HCT116 (cell line): Measurements from ENCODE around the gene HTR2C. TPM values are rescaled to one million over a fixed set of nuclear protein-coding genes. Genes with fewer than 3 reads are reported as not detected.

ENCODE experiments used
- ATAC-seq: fragments of 200-7000 bp; cut with Tn5 transposase; 2 replicates; pipeline ENCODE4 v1.9.1; 2020; ENCODE audit warnings: mild to moderate bottlenecking, moderate library complexity
- BruUV-seq: library from RNA; stranded (reverse); fragments of 400-500 nt; replicated peaks from 2 replicates; lab custom pipeline; 2021; lab: Mats Ljungman, UMichigan
- CTCF ChIA-PET: fragments of 300-600 bp; sonication (Branson Sonifier 250); formaldehyde crosslinking; loops from one replicate; lab custom pipeline; 2021; ENCODE audit warnings: antibody characterized with exemption; lab: Charles Lee
- POLR2A ChIA-PET: fragments of 300-600, 350-600 bp; sonication (Branson Sonifier 250); formaldehyde crosslinking; loops from one replicate; lab custom pipeline; 2021; ENCODE audit warnings: antibody characterized with exemption; lab: Charles Lee
- RAD21 ChIA-PET, 2 experiments: fragments of 300-600 bp; sonication (Branson Sonifier 250); formaldehyde crosslinking; loops; one replicate each; lab custom pipeline; 2023; ENCODE audit warnings: low total read pairs in 2 of 2; ENCODE audit not compliant: uncharacterized antibody in 2 of 2, unreplicated experiment in 2 of 2, low non-redundant PET in 1 of 2; lab: Charles Lee
- DNase-seq: peaks from one replicate; pipeline ENCODE4 v3.0.0-alpha.2; 2010; ENCODE audit warnings: low read depth, low spot score
- H2AFZ ChIP-seq: fragments of 200-600 bp; shearing (Covaris generic), sonication (generic); 2 replicates; pipeline ENCODE4 v1.6.1; 2017; ENCODE audit warnings: low read depth, mixed run types, mixed read lengths, antibody characterized with exemption, low read length; ENCODE audit not compliant: poor library complexity, severe bottlenecking
- H3K27ac ChIP-seq: 2 replicates; pipeline ENCODE4 v1.5.1; 2012; ENCODE audit warnings: low read depth, low read length
- H3K27me3 ChIP-seq: fragments of 200-600 bp; sonication (generic); 2 replicates; pipeline ENCODE4 v1.6.1; 2016; ENCODE audit warnings: mixed run types, low read length, mixed read lengths; ENCODE audit not compliant: insufficient read depth
- H3K36me3 ChIP-seq, 2 experiments: fragments of 200-500 bp in 1 of 2; fragments of 200-600 bp in 1 of 2; sonication (Bioruptor generic) in 1 of 2; sonication (generic) in 1 of 2; 2 replicates each; pipeline versions ENCODE4 v1.5.1 to v1.6.1; 2014 to 2016; ENCODE audit warnings: low read length in 2 of 2, inconsistent platforms in 1 of 2, mixed read lengths in 1 of 2, mixed run types in 1 of 2; ENCODE audit not compliant: insufficient read depth in 2 of 2, control insufficient read depth in 1 of 2
- H3K4me1 ChIP-seq, 2 experiments: fragments of 200-600 bp in 1 of 2; sonication (generic) in 1 of 2; 2 replicates each; pipeline versions ENCODE4 v1.5.1 to v1.6.1; 2012 to 2017; ENCODE audit warnings: low read length in 2 of 2, inconsistent platforms in 1 of 2, mild to moderate bottlenecking in 1 of 2, mixed read lengths in 1 of 2, mixed run types in 1 of 2, moderate library complexity in 1 of 2; ENCODE audit not compliant: insufficient read depth in 2 of 2, control insufficient read depth in 1 of 2
- H3K4me2 ChIP-seq: fragments of 200-600 bp; sonication (generic); 2 replicates; pipeline ENCODE4 v1.6.1; 2017; ENCODE audit warnings: mixed run types, low read length, mixed read lengths
- H3K4me3 ChIP-seq, 2 experiments: fragments of 200-600 bp in 1 of 2; sonication (generic) in 1 of 2; replicated peaks in 1 of 2; 2 replicates each; pipeline ENCODE4 v1.5.1; 2011 to 2016; ENCODE audit warnings: low read length in 2 of 2, control low read depth in 1 of 2, low read depth in 1 of 2, mild to moderate bottlenecking in 1 of 2, mixed read lengths in 1 of 2, mixed run types in 1 of 2
- H3K79me2 ChIP-seq: fragments of 200-600 bp; sonication (generic); 2 replicates; pipeline ENCODE4 v1.6.1; 2017; ENCODE audit warnings: mild to moderate bottlenecking, mixed run types, low read length, moderate library complexity, mixed read lengths; ENCODE audit not compliant: insufficient read depth
- H3K9ac ChIP-seq: fragments of 200-600 bp; sonication (generic); 2 replicates; pipeline ENCODE4 v1.6.1; 2016; ENCODE audit warnings: low read length, mixed read lengths
- H3K9me2 ChIP-seq: fragments of 200-600 bp; sonication (generic), shearing (Covaris generic); 2 replicates; pipeline ENCODE4 v1.6.1; 2017; ENCODE audit warnings: mixed run types, mild to moderate bottlenecking, moderate library complexity; ENCODE audit not compliant: insufficient read depth
- H3K9me3 ChIP-seq, 2 experiments: fragments of 200-500 bp in 1 of 2; fragments of 200-600 bp in 1 of 2; sonication (Bioruptor generic) in 1 of 2; sonication (generic) in 1 of 2; 2 replicates each; pipeline ENCODE4 v1.6.1; 2014 to 2017; ENCODE audit warnings: low read length in 2 of 2, mixed read lengths in 2 of 2, inconsistent platforms in 1 of 2, low read depth in 1 of 2, mild to moderate bottlenecking in 1 of 2, mixed run types in 1 of 2, moderate library complexity in 1 of 2; ENCODE audit not compliant: control insufficient read depth in 1 of 2, insufficient read depth in 1 of 2
- H4K20me1 ChIP-seq: fragments of 200-600 bp; sonication (generic), shearing (Covaris generic); 2 replicates; pipeline ENCODE4 v1.6.1; 2017; ENCODE audit warnings: mixed run types, mild to moderate bottlenecking, moderate library complexity; ENCODE audit not compliant: insufficient read depth
- CBX3 ChIP-seq: IDR thresholded peaks from 2 replicates; pipeline ENCODE4 v1.6.1; 2012; ENCODE audit warnings: low read depth
- CEBPB ChIP-seq: IDR thresholded peaks from 2 replicates; pipeline ENCODE4 v1.6.1; 2012; ENCODE audit warnings: low read depth
- ELF1 ChIP-seq: IDR thresholded peaks from 2 replicates; pipeline ENCODE4 v1.6.1; 2012; ENCODE audit warnings: low read depth, borderline replicate concordance
- FOSL1 ChIP-seq: IDR thresholded peaks from 2 replicates; pipeline ENCODE4 v1.6.1; 2012; ENCODE audit warnings: low read depth
- POLR2AphosphoS5 ChIP-seq: IDR thresholded peaks from 2 replicates; pipeline ENCODE4 v1.6.1; 2011; ENCODE audit warnings: mild to moderate bottlenecking, low read depth, low read length, moderate library complexity
- intact Hi-C: fragments of 100-400 bp; cut with micrococcal nuclease; formaldehyde crosslinking; loops from 2 replicates; pipeline ENCODE4 v1.10.0; 2022
- total RNA-seq: library from RNA; stranded (reverse); gene quantifications from one replicate; pipeline ENCODE4 v1.2.1, GENCODE V29; 2021; ENCODE audit not compliant: unreplicated experiment
- TF ChIP-seq, protein P1 (sequence below): IDR thresholded peaks from 2 replicates; pipeline ENCODE4 v1.6.1; 2012
- TF ChIP-seq, protein P2 (sequence below): IDR thresholded peaks from 2 replicates; pipeline ENCODE4 v1.6.1; 2012

HTR2C gene
- total RNA-seq, 1 experiment from 2014 or later = not detected

- H3K27me3 ChIP-seq = no peaks in the 10 kb centered on the region
- CTCF ChIA-PET = no interaction called here
- no peaks in the 10 kb centered on the region for H3K9me2 ChIP-seq
- intact Hi-C loops = no loop called here
- TF ChIP-seq FOSL1 = no peak
- no peak for TF ChIP-seq ELF1
- H3K27ac ChIP-seq = no peak overlapping the region
- POLR2A ChIA-PET = no interaction called here
- no peak overlapping the region for H3K4me3 ChIP-seq
- no peaks in the 10 kb centered on the region for H4K20me1 ChIP-seq
- DNase-seq = peak; percentile 24
- no peaks in the 10 kb centered on the region for H3K9me3 ChIP-seq
- peaks cover 9 to 29% of the 10 kb centered on the region in 2 experiments; a peak in 3 of 4 replicates for H3K4me1 ChIP-seq
- no TSS peak for BruUV-seq
- H3K9ac ChIP-seq = no peak overlapping the region
- H2AFZ ChIP-seq = peak overlapping the region; percentile 48
- RAD21 ChIA-PET = no interaction called here
- H3K4me2 ChIP-seq = 0 out of 2 replicates have a peak overlapping the region, but pooled peaks have one; percentile 5
- H3K79me2 ChIP-seq = no peaks in the 10 kb centered on the region
- H3K36me3 ChIP-seq = no peaks in the 10 kb centered on the region
- ATAC-seq = peak; percentile 44; the same call in 1 of the 2 replicates
Measured at GRCh38 chrX:114800719-114801118, 216.8 kb downstream of the HTR2C start.

DNA sequence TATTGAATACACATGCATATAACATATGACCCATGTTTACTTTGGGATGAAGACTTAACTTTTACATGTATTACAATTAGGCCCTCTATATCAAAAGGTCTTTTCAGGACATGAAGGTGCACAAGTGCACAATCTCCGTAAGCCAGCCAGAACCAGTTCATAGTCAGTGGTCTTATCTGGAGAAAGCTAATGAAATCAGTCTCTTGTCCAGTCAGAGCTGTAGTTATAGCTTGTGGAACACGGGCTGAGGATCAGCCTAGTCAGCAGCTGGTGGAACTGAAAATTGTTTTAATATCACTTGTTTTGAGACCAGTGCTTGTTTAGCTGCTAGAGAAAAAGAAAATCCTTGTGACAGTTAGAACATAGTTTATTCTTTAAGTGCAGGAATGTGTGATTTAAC is 235.6 kb downstream of the HTR2C start:
- intact Hi-C loops = no loop called here
- ChIA-PET CTCF (no interaction called here), POLR2A (no interaction called here)

More for the DNA sequence above, 235.6 kb downstream of the HTR2C start:
- no TSS peak for BruUV-seq
- Histone ChIP-seq H3K9me2 (no peaks in the 10 kb centered on the region), H3K4me2 (no peak overlapping the region), H3K9ac (no peak overlapping the region), H3K36me3 (no peaks in the 10 kb centered on the region), H3K79me2 (no peaks in the 10 kb centered on the region), H2AFZ (no peak overlapping the region), H3K27ac (no peak overlapping the region), H3K9me3 (no peaks in the 10 kb centered on the region), H3K27me3 (no peaks in the 10 kb centered on the region), H3K4me3 (no peak overlapping the region), H4K20me1 (no peaks in the 10 kb centered on the region), H3K4me1 (no peaks in the 10 kb centered on the region)
- no peak for DNase-seq
- no peak for ATAC-seq
- no peak for TF ChIP-seq POLR2AphosphoS5
- no peak for TF ChIP-seq CEBPB
- TF ChIP-seq FOSL1 = no peak
- TF ChIP-seq, protein P1, sequence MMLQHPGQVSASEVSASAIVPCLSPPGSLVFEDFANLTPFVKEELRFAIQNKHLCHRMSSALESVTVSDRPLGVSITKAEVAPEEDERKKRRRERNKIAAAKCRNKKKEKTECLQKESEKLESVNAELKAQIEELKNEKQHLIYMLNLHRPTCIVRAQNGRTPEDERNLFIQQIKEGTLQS = no peak
- TF ChIP-seq, protein P2, sequence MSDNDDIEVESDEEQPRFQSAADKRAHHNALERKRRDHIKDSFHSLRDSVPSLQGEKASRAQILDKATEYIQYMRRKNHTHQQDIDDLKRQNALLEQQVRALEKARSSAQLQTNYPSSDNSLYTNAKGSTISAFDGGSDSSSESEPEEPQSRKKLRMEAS = no peak
- no peak for TF ChIP-seq CBX3
- RAD21 ChIA-PET = no interaction called here
